Measurements from ENCODE around the gene B3GNT8. TPM values are rescaled to one million over a fixed set of nuclear protein-coding genes. Genes with fewer than 3 reads are reported as not detected.

The B3GNT8 gene
- total RNA-seq, 1 experiment from 2014 or later = 0.10 TPM

DNA sequence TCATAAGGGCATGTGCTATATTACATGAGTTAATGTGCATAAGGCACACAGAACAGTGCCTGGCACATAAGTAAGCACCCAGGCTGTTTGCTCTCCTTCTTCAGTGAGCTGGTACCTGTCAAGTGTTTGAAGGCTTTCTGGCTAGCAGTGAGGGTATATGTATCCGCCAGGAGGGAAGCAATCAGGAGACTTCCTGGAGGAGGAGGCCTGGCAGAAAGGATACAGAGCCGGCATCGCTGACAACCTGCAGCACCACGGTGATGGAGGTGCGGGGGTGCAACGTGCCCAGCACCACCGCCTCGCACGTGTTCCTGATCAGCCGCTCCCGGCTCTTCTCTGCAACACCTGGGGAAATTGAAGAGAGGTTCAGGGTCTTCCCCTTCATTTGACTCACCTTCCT, 35.6 kb downstream of the B3GNT8 start:
- H3K4me3 ChIP-seq (ENCODE audit: low read depth in 2 of 2, low read length in 2 of 2) = no peak overlapping the region
- no TSS peak for BruUV-seq (replicated peaks)
- in situ Hi-C loops (cut with HindIII; ENCODE audit: low pct_unique_long_range_greater_than_20kb, low sequenced_read_pairs) = no loop called here
- CTCF ChIA-PET = no interaction called here
- ATAC-seq = no peak
- intact Hi-C loops (cut with micrococcal nuclease; ENCODE audit: unreplicated experiment) = no loop called here
- no peaks in the 10 kb centered on the region for H3K9me3 ChIP-seq (ENCODE audit: control insufficient read depth, insufficient read depth, low read depth, low read length)
- TF ChIP-seq, protein P1, sequence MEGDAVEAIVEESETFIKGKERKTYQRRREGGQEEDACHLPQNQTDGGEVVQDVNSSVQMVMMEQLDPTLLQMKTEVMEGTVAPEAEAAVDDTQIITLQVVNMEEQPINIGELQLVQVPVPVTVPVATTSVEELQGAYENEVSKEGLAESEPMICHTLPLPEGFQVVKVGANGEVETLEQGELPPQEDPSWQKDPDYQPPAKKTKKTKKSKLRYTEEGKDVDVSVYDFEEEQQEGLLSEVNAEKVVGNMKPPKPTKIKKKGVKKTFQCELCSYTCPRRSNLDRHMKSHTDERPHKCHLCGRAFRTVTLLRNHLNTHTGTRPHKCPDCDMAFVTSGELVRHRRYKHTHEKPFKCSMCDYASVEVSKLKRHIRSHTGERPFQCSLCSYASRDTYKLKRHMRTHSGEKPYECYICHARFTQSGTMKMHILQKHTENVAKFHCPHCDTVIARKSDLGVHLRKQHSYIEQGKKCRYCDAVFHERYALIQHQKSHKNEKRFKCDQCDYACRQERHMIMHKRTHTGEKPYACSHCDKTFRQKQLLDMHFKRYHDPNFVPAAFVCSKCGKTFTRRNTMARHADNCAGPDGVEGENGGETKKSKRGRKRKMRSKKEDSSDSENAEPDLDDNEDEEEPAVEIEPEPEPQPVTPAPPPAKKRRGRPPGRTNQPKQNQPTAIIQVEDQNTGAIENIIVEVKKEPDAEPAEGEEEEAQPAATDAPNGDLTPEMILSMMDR (IDR thresholded peaks at IDR 0.05) = no peak
- TF ChIP-seq, protein P2, sequence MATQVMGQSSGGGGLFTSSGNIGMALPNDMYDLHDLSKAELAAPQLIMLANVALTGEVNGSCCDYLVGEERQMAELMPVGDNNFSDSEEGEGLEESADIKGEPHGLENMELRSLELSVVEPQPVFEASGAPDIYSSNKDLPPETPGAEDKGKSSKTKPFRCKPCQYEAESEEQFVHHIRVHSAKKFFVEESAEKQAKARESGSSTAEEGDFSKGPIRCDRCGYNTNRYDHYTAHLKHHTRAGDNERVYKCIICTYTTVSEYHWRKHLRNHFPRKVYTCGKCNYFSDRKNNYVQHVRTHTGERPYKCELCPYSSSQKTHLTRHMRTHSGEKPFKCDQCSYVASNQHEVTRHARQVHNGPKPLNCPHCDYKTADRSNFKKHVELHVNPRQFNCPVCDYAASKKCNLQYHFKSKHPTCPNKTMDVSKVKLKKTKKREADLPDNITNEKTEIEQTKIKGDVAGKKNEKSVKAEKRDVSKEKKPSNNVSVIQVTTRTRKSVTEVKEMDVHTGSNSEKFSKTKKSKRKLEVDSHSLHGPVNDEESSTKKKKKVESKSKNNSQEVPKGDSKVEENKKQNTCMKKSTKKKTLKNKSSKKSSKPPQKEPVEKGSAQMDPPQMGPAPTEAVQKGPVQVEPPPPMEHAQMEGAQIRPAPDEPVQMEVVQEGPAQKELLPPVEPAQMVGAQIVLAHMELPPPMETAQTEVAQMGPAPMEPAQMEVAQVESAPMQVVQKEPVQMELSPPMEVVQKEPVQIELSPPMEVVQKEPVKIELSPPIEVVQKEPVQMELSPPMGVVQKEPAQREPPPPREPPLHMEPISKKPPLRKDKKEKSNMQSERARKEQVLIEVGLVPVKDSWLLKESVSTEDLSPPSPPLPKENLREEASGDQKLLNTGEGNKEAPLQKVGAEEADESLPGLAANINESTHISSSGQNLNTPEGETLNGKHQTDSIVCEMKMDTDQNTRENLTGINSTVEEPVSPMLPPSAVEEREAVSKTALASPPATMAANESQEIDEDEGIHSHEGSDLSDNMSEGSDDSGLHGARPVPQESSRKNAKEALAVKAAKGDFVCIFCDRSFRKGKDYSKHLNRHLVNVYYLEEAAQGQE (IDR thresholded peaks at IDR 0.05; ENCODE audit: insufficient read depth in 1 of 2, low read depth in 2 of 2, low read length in 1 of 2) = no peak
- no peak for TF ChIP-seq SIN3A (IDR thresholded peaks at IDR 0.05; ENCODE audit: borderline replicate concordance, insufficient read depth, low read depth, low read length)
- no peak for TF ChIP-seq TCF7L2 (IDR thresholded peaks at IDR 0.05; ENCODE audit: low read depth, low read length)
- no peak for TF ChIP-seq POLR2AphosphoS5 (IDR thresholded peaks at IDR 0.05; ENCODE audit: low read depth, low read length)
- H3K4me1 ChIP-seq (ENCODE audit: control insufficient read depth, insufficient read depth, low read length) = no peaks in the 10 kb centered on the region
- no peaks in the 10 kb centered on the region for H3K27me3 ChIP-seq (ENCODE audit: control insufficient read depth, insufficient read depth, low read length)
- H3K36me3 ChIP-seq (ENCODE audit: control insufficient read depth, insufficient read depth, low read length) = no peaks in the 10 kb centered on the region
- DNase-seq (ENCODE audit: low read depth, low spot score) = no peak
- POLR2A ChIA-PET = no interaction called here
- no peak overlapping the region for H3K27ac ChIP-seq (ENCODE audit: low read length)

DNA sequence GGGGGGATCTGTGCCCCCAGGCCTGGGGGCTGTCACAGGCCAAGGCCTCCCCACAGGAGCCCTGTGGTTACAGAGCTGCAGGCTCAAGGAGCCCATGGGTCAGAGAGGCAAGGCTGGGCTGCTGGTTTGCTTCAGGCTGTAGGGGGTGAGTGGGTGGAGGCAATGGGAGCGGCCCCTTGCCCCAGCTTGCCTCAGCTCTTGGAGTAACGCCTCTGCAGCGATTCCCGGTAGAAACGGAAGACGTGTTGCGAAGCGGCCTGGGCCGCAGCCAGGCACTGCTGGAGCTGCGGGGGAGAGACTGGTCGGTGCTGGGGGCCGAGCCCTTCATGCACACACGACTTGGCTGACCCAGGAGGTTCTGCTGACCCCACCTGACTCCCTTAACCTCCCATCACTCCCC, 40.7 kb downstream of the B3GNT8 start:
- TF ChIP-seq SIN3A (IDR thresholded peaks at IDR 0.05; ENCODE audit: borderline replicate concordance, insufficient read depth, low read depth, low read length) (no peak), TCF7L2 (IDR thresholded peaks at IDR 0.05; ENCODE audit: low read depth, low read length) (no peak), POLR2AphosphoS5 (IDR thresholded peaks at IDR 0.05; ENCODE audit: low read depth, low read length) (no peak)
- TF ChIP-seq, protein P2 (IDR thresholded peaks at IDR 0.05; ENCODE audit: insufficient read depth in 1 of 2, low read depth in 2 of 2, low read length in 1 of 2) = no peak
- TF ChIP-seq, protein P1 (IDR thresholded peaks at IDR 0.05) = no peak
- ChIA-PET CTCF (no interaction called here), POLR2A (interaction anchor here (0.5 kb wide), 1 partner anchor 15 kb away, joined by 6 read pairs; no protein-coding TSS in a partner anchor)
- no peak for ATAC-seq
- no peak for DNase-seq (ENCODE audit: low read depth, low spot score)
- Histone ChIP-seq H3K27ac (ENCODE audit: low read length) (no peak overlapping the region), H3K36me3 (ENCODE audit: control insufficient read depth, insufficient read depth, low read length) (no peaks in the 10 kb centered on the region), H3K4me3 (ENCODE audit: low read depth in 2 of 2, low read length in 2 of 2) (no peak overlapping the region), H3K4me1 (ENCODE audit: control insufficient read depth, insufficient read depth, low read length) (no peaks in the 10 kb centered on the region), H3K27me3 (ENCODE audit: control insufficient read depth, insufficient read depth, low read length) (no peaks in the 10 kb centered on the region), H3K9me3 (ENCODE audit: control insufficient read depth, insufficient read depth, low read depth, low read length) (no peaks in the 10 kb centered on the region)
- in situ Hi-C loops (cut with HindIII; ENCODE audit: low pct_unique_long_range_greater_than_20kb, low sequenced_read_pairs) (no loop called here), intact Hi-C loops (cut with micrococcal nuclease; ENCODE audit: unreplicated experiment) (no loop called here)
- BruUV-seq (replicated peaks) = no TSS peak
